ENCODE measurements around the gene MESD.
"Not testable (repeated sequence)": the region's sequence is repeated elsewhere in the genome, so short reads cannot be mapped to it uniquely, and the experiment has no call there.

The MESD gene

GRCh38 chr15:80988148-80988796 is 1.3 kb downstream of the MESD start:
- no peak for DNase-seq

- DNase-seq: no peak
Observed at GRCh38 chr15:80986487-80986886, 3.1 kb downstream of the MESD start.

GRCh38 chr15:80985981-80986380 is 3.6 kb downstream of the MESD start:
- DNase-seq: no peak

GRCh38 chr15:80984856-80985255 is 4.8 kb downstream of the MESD start:
- no peak for DNase-seq

- no peak for DNase-seq
Observed at GRCh38 chr15:80982839-80983238, 6.8 kb downstream of the MESD start.

- no peak for DNase-seq
Observed at GRCh38 chr15:80982205-80982604, 7.4 kb downstream of the MESD start.

GRCh38 chr15:80979538-80980200 is 9.9 kb downstream of the MESD start:
- DNase-seq: no peak

GRCh38 chr15:80978685-80979329 is 10.8 kb downstream of the MESD start:
- DNase-seq: no peak

GRCh38 chr15:80977627-80978036 is 12.0 kb downstream of the MESD start:
- DNase-seq: no peak

- DNase-seq: no peak
Observed at GRCh38 chr15:80976851-80977250, 12.8 kb downstream of the MESD start.

- DNase-seq: no peak
Observed at GRCh38 chr15:80974914-80975313, 14.7 kb downstream of the MESD start.

- no peak for DNase-seq
Observed at GRCh38 chr15:80972276-80972675, 17.3 kb downstream of the MESD start.

- no peak for DNase-seq
Observed at GRCh38 chr15:80971143-80971542, 18.5 kb downstream of the MESD start.

GRCh38 chr15:80970658-80971057 is 19.0 kb downstream of the MESD start:
- no peak for DNase-seq

GRCh38 chr15:80970018-80970657 is 19.5 kb downstream of the MESD start:
- no peak for DNase-seq

- DNase-seq: no peak
Observed at GRCh38 chr15:80969316-80969715, 20.3 kb downstream of the MESD start.

GRCh38 chr15:80967991-80968510 is 21.6 kb downstream of the MESD start:
- DNase-seq: no peak

GRCh38 chr15:80967451-80967850 is 22.2 kb downstream of the MESD start:
- no peak for DNase-seq

GRCh38 chr15:80966431-80967197 is 23.0 kb downstream of the MESD start:
- DNase-seq: no peak

- not testable (repeated sequence) for DNase-seq
Observed at GRCh38 chr15:80965454-80965853, 24.2 kb downstream of the MESD start.

GRCh38 chr15:80958818-80959495 is 30.7 kb downstream of the MESD start:
- DNase-seq: no peak

GRCh38 chr15:80957976-80958375 is 31.6 kb downstream of the MESD start:
- no peak for DNase-seq
